Astrocyte (in vitro differentiated cells and primary cell): ENCODE measurements around the gene EML1. TPM values are rescaled to one million over a fixed set of nuclear protein-coding genes. Genes with fewer than 3 reads are reported as not detected.

Experiments used
- DNase-seq: peaks from one replicate; pipeline ENCODE4 v3.0.0-alpha.2; 2010; ENCODE audit warnings: low read depth
- FAIRE-seq: peaks from 2 replicates; lab custom pipeline; 2011; peaks lifted over from hg19 to GRCh38; lab: Jason Lieb, UNC
- H2AFZ ChIP-seq: 2 replicates; pipeline ENCODE4 v1.6.0; 2012; ENCODE audit warnings: low read depth, low read length, inconsistent platforms
- H3K27ac ChIP-seq: 2 replicates; pipeline ENCODE4 v1.5.1; 2011; ENCODE audit warnings: low read depth, low read length, inconsistent platforms
- H3K27me3 ChIP-seq: 2 replicates; pipeline ENCODE4 v1.6.0; 2011; ENCODE audit warnings: low read length, inconsistent platforms; ENCODE audit not compliant: insufficient read depth
- H3K36me3 ChIP-seq: 2 replicates; pipeline ENCODE4 v1.5.1; 2011; ENCODE audit warnings: low read length, inconsistent platforms; ENCODE audit not compliant: insufficient read depth
- H3K4me1 ChIP-seq: 2 replicates; pipeline ENCODE4 v1.5.1; 2011; ENCODE audit warnings: low read length, inconsistent platforms; ENCODE audit not compliant: insufficient read depth
- H3K4me2 ChIP-seq: 2 replicates; pipeline ENCODE4 v1.6.0; 2012; ENCODE audit warnings: low read length, inconsistent platforms
- H3K4me3 ChIP-seq: 2 replicates; pipeline ENCODE4 v1.5.1; 2011; ENCODE audit warnings: low read depth, mild to moderate bottlenecking, low read length, inconsistent platforms; ENCODE audit not compliant: insufficient read depth
- H3K79me2 ChIP-seq: 2 replicates; pipeline ENCODE4 v1.6.0; 2012; ENCODE audit warnings: mild to moderate bottlenecking, low read length, inconsistent platforms; ENCODE audit not compliant: insufficient read depth
- H3K9ac ChIP-seq: 2 replicates; pipeline ENCODE4 v1.6.0; 2012; ENCODE audit warnings: mild to moderate bottlenecking, low read length, inconsistent platforms
- H3K9me3 ChIP-seq: 2 replicates; pipeline ENCODE4 v1.5.1; 2012; ENCODE audit warnings: low read depth, mild to moderate bottlenecking, low read length, inconsistent platforms; ENCODE audit not compliant: insufficient read depth
- H4K20me1 ChIP-seq: 2 replicates; pipeline ENCODE4 v1.6.0; 2012; ENCODE audit warnings: low read length, inconsistent platforms; ENCODE audit not compliant: insufficient read depth
- H3K27ac Mint-ChIP-seq: one replicate; pipeline ENCODE4 v1.8.0; 2021; ENCODE audit warnings: mild to moderate bottlenecking, mixed read lengths; ENCODE audit not compliant: unreplicated experiment
- H3K27me3 Mint-ChIP-seq: one replicate; pipeline ENCODE4 v1.8.0; 2021; ENCODE audit warnings: low read depth, mixed read lengths; ENCODE audit not compliant: unreplicated experiment
- H3K36me3 Mint-ChIP-seq: one replicate; pipeline ENCODE4 v1.8.0; 2021; ENCODE audit warnings: low read depth, mixed read lengths; ENCODE audit not compliant: unreplicated experiment
- H3K4me1 Mint-ChIP-seq: one replicate; pipeline ENCODE4 v1.8.0; 2021; ENCODE audit warnings: low read depth, mixed read lengths; ENCODE audit not compliant: unreplicated experiment
- H3K4me3 Mint-ChIP-seq: one replicate; pipeline ENCODE4 v1.8.0; 2021; ENCODE audit warnings: mild to moderate bottlenecking, moderate library complexity, mixed read lengths; ENCODE audit not compliant: unreplicated experiment
- H3K9me3 Mint-ChIP-seq: one replicate; pipeline ENCODE4 v1.8.0; 2021; ENCODE audit warnings: mild to moderate bottlenecking, mixed read lengths; ENCODE audit not compliant: unreplicated experiment
- EZH2 ChIP-seq: IDR thresholded peaks from 2 replicates; pipeline ENCODE4 v1.6.1; 2012; ENCODE audit warnings: mild to moderate bottlenecking, low read length, inconsistent platforms; ENCODE audit not compliant: insufficient read depth
- total RNA-seq: library from RNA; stranded (reverse); gene quantifications from 2 replicates; pipeline ENCODE4 v1.2.1, GENCODE V29; 2021
- TF ChIP-seq, protein P1 (sequence below): IDR thresholded peaks from 2 replicates; pipeline ENCODE4 v1.5.1; 2011; ENCODE audit warnings: low read depth, mild to moderate bottlenecking, inconsistent platforms, low read length, moderate library complexity; ENCODE audit not compliant: insufficient read depth

Gene EML1
- total RNA-seq, 1 donor from 2014 or later, result 17.1 TPM

DNA sequence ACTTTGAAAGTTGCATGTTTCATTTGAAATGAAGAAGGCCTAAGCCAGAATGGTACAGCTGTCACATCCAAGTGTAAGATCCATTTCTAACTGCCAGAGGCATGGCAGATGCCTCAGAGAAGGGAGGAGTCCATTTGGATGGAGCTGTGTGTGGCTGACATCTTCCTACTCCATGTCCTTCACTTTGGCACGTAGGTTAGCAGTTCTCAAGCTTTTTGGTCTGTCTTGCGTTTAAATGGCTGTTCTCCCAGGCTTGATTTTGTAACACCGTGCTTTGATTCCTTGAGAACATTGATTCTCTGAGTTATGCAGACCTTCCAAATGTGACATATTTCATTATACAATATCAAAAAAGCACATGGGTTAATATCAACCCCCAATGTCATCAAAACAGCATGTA, 23.4 kb downstream of the EML1 start:
- peaks cover 14% of the 10 kb centered on the region for H3K27me3 ChIP-seq
- H3K4me2 ChIP-seq, result no peak overlapping the region
- Mint-ChIP-seq H3K4me3 (no peak overlapping the region), H3K9me3 (no peaks in the 10 kb centered on the region), H3K27ac (no peak overlapping the region), H3K36me3 (peaks cover 3% of the 10 kb centered on the region), H3K4me1 (peaks cover 14% of the 10 kb centered on the region), H3K27me3 (peaks cover 39% of the 10 kb centered on the region)
- H3K4me3 ChIP-seq, result no peak overlapping the region
- H3K9me3 ChIP-seq, result no peaks in the 10 kb centered on the region
- H3K79me2 ChIP-seq, result peaks cover 77% of the 10 kb centered on the region
- TF ChIP-seq EZH2, result no peak
- TF ChIP-seq, protein P1, sequence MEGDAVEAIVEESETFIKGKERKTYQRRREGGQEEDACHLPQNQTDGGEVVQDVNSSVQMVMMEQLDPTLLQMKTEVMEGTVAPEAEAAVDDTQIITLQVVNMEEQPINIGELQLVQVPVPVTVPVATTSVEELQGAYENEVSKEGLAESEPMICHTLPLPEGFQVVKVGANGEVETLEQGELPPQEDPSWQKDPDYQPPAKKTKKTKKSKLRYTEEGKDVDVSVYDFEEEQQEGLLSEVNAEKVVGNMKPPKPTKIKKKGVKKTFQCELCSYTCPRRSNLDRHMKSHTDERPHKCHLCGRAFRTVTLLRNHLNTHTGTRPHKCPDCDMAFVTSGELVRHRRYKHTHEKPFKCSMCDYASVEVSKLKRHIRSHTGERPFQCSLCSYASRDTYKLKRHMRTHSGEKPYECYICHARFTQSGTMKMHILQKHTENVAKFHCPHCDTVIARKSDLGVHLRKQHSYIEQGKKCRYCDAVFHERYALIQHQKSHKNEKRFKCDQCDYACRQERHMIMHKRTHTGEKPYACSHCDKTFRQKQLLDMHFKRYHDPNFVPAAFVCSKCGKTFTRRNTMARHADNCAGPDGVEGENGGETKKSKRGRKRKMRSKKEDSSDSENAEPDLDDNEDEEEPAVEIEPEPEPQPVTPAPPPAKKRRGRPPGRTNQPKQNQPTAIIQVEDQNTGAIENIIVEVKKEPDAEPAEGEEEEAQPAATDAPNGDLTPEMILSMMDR, result no peak
- no peaks in the 10 kb centered on the region for H3K36me3 ChIP-seq
- DNase-seq, result no peak
- H4K20me1 ChIP-seq, result peaks cover 100% of the 10 kb centered on the region
- no peak overlapping the region for H3K9ac ChIP-seq
- H3K4me1 ChIP-seq, result peaks cover 3% of the 10 kb centered on the region
- H3K27ac ChIP-seq, result no peak overlapping the region
- FAIRE-seq, result no peak
- H2AFZ ChIP-seq, result no peak overlapping the region

DNA sequence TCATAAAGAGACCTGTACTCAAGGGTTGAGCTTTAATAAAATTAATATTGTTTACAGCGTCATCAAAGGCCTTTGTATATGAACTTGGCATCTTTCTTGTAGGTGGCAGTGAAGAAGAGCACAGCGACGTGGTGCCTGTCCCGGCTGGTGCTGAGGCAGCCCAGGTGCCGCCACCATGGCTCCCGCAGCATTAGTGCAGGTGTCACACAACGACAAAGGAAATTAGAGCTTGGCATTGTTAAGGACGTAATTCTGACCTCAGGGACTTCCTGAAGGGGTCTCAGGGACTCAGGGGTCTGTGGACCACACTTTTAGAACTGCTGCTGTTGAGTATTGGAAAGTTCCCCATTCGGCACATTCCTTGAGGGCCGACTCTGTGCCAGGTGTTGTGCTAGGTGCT, 24.1 kb downstream of the EML1 start:
- Histone ChIP-seq H3K4me1 (peaks cover 10% of the 10 kb centered on the region), H3K9me3 (no peaks in the 10 kb centered on the region), H3K9ac (no peak overlapping the region), H3K4me3 (no peak overlapping the region), H3K79me2 (peaks cover 70% of the 10 kb centered on the region), H3K36me3 (no peaks in the 10 kb centered on the region), H2AFZ (no peak overlapping the region), H3K27me3 (peaks cover 14% of the 10 kb centered on the region), H4K20me1 (peaks cover 100% of the 10 kb centered on the region), H3K4me2 (no peak overlapping the region), H3K27ac (no peak overlapping the region)
- FAIRE-seq, result no peak
- TF ChIP-seq, protein P1, result no peak
- TF ChIP-seq EZH2, result no peak
- H3K4me1 Mint-ChIP-seq, result peaks cover 21% of the 10 kb centered on the region
- H3K4me3 Mint-ChIP-seq, result no peak overlapping the region
- H3K27me3 Mint-ChIP-seq, result peaks cover 35% of the 10 kb centered on the region
- peaks cover 3% of the 10 kb centered on the region for H3K36me3 Mint-ChIP-seq
- no peaks in the 10 kb centered on the region for H3K9me3 Mint-ChIP-seq
- H3K27ac Mint-ChIP-seq, result no peak overlapping the region
- no peak for DNase-seq

DNA sequence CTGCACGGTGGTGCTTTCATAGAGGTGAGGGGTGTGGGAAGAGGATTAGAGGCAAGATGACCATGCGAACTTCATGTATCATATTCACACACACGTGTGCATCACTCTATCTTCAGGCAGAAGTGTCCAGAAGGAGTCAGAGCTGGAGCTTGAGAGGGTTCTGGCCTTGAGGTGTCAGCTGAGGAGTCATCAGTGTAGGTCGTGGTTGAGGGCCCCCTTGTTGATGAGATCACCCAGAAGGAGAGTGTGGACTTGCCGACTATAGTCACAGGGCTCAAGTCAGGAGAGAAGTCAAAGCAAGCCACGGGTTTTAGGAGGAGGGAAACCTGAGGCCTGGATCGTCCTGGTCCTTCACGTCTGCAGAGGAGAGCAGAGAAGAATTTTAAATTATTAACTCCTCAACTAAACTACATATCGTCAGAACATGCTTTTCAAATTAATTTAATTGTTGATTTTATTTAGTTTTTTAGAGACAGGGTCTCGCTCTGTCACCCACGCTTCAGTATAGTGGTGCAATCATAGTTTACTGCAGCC, 25.4 kb downstream of the EML1 start:
- Histone ChIP-seq H3K27ac (no peak overlapping the region), H3K4me1 (peaks cover 13% of the 10 kb centered on the region), H2AFZ (no peak overlapping the region), H3K36me3 (no peaks in the 10 kb centered on the region), H3K27me3 (peaks cover 18% of the 10 kb centered on the region), H3K9me3 (no peaks in the 10 kb centered on the region), H3K9ac (no peak overlapping the region), H4K20me1 (peaks cover 100% of the 10 kb centered on the region), H3K79me2 (peaks cover 70% of the 10 kb centered on the region), H3K4me3 (no peak overlapping the region), H3K4me2 (no peak overlapping the region)
- FAIRE-seq (no peak), DNase-seq (no peak)
- H3K27ac Mint-ChIP-seq, result no peak overlapping the region
- peaks cover 25% of the 10 kb centered on the region for H3K4me1 Mint-ChIP-seq
- no peaks in the 10 kb centered on the region for H3K9me3 Mint-ChIP-seq
- no peak for TF ChIP-seq EZH2
- TF ChIP-seq, protein P1, result no peak
- H3K27me3 Mint-ChIP-seq, result peaks cover 36% of the 10 kb centered on the region
- H3K4me3 Mint-ChIP-seq, result no peak overlapping the region
- H3K36me3 Mint-ChIP-seq, result peaks cover 4% of the 10 kb centered on the region
